CD4-positive, alpha-beta T cell treated with Interleukin-12 subunit alpha and Interleukin-12 subunit beta, for 1 hour (primary cell): ENCODE measurements around the gene WARS2.

ENCODE experiments used
- DNase-seq: peaks from one replicate; pipeline ENCODE4 v3.0.0-alpha.2; 2020

WARS2 gene

DNA sequence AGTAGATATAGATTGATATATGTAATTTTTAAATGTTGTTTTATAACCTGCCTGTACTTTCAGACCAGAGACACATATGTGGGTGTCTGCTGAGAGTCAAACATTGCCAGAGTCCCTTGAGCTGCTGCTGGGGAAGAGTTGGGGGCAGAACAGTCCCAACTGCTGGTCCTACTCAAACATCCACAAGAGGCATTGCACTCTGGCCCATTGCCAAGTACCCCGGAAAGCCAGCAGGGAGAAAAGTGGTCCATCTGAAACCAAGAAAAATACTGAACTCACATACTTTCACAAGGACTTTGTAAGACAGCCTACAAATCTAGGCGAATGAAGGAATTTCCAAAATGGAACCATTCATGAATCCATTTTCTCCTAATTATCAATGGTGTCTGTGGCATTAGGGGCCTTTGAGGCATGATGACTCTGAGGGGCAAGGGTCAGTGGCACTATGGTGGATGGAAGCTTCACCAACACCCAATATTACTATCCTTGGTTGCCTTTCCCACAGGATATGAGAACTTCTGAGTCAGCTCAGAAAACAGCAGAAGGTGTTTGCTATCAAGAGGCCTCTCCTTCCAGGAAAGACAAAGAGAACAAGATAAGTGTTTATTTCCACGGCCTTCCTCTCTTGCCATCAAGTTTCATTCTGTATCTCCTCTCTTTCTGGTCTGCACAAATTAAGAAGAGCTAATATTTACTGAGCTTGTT lies 145.0 kb downstream of the WARS2 start:
- DNase-seq = no peak

DNA sequence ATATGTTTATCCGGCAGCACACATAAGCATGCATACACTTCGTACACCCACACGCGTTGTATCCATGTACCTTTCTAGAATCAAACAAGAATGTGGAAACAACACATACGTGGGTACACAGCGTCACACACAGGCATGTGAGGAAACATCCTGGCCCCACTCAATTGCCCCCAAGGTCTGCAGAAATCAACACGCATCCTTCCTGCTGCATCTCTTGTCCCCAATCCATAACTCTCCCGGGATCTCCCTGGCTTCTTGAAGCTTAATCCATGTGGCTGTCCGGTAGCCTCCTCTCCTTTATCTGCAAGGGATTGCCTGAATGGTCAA lies 146.8 kb downstream of the WARS2 start:
- DNase-seq = no peak

GRCh38 chr1:118992868-118993699 lies 147.4 kb downstream of the WARS2 start:
- DNase-seq = no peak

- no peak for DNase-seq
Measured at GRCh38 chr1:118992237-118992825, 148.1 kb downstream of the WARS2 start.

- DNase-seq = no peak
Measured at GRCh38 chr1:118991448-118991847, 149.0 kb downstream of the WARS2 start.

GRCh38 chr1:118990513-118991152 lies 149.8 kb downstream of the WARS2 start:
- DNase-seq = no peak

DNA sequence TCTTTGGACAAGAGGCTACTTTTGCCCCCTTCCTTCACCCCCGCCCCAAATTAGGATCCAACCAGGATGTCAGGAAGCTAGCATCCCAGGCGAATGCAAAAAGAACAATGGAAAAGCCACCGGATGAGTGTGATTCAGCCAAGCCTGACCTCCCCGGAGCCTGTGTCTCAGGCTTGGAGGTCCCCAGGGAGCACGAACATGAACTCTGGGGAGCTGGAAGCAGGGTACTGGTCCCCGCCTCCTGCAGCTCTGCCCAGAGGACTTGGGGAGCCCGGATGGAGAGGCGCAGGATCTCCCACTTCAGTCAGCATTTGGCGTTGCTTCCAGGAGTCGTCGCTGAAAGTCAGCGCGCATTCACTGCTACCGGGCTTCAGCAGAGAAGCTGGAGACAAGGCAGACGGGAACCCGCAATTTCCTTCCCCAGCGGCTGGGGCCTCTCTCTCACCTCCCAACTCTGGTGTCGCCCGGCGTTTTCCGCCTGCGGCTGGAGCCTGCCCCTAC lies 150.5 kb downstream of the WARS2 start:
- no peak for DNase-seq

- no peak for DNase-seq
Measured at GRCh38 chr1:118989006-118989815, 151.2 kb downstream of the WARS2 start.

DNA sequence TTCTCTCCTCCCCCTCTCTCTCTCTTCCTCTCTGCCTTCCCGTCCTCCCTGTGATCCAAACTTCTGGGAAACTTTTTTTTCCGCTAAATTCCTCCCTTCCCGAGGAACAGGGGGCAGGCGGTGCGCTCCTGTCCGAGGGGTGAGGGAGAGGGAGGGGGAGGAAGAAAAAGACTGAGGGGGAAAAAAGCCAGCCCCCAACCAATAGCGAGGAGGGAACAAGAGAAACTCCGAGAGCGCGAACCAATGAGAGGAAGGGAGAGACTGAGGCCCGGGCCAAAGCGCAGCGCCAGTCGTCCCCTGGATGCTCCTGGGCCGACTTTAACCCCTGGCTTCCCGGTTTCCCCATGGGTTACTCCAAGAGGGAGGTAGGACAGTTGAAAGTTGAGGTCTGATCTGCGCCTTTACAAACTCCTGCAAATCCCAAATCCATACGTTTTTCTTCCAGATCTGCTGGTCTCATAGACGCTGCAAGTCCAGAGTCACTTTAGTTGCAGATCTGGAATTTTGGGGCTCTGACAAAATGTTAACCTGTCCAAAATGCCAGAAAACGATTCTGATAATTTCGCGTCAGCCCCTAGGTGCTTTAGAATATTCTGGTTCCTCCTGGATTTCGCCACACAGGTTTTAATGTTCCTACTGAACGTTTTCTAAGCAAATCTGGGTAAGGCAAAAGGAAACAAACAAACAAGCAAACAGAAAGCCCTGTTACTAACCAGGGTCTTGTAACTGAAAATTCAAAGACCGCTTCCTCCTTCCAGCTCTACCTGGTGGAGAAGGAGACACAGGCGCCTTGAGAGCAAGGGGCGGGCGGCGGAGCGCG lies 152.1 kb downstream of the WARS2 start, which contains the start of gene TBX15:
TSS of gene TBX15 (minus strand) at position 158 of the 820 bp plus-strand sequence. CDS start 548 bp downstream, outside the sequence.
- DNase-seq = no peak

DNA sequence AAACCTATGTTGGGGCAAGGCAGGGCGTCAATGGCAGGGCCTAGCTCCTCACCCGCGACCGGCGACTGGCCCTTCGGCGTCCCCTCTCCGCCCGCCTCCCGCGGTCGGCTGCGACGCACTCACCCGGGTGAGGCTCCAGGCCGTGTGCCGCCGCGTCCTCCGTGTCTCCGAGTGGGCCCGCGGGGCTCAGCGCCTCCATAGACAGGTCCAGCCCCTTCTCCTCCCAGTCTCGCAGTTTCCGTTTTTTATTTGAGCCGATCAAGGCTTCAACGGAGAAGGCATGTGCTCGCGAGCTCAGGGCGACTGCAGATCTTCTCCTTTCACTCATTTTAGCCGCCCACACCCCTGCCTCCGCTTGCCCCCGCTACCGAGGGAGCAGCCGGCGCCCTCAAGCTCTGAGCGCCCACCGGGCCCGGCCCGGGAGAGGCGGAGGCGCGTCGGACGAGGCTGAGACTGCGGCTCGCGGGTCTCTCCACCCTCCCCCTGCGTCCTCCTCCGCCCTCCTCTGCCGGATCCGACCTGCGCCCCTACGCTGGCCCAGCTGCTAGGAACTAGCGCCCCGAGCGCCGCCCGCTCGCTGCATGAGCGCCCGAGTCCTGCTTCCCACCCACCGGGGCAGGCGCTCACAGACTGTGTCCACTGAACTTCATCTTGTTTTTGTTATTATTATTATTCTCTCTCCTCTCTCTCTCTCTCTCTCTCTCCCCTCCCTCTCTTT lies 152.8 kb downstream of the WARS2 start:
- DNase-seq = no peak

GRCh38 chr1:118986555-118987467 lies 153.6 kb downstream of the WARS2 start:
- DNase-seq = no peak

DNA sequence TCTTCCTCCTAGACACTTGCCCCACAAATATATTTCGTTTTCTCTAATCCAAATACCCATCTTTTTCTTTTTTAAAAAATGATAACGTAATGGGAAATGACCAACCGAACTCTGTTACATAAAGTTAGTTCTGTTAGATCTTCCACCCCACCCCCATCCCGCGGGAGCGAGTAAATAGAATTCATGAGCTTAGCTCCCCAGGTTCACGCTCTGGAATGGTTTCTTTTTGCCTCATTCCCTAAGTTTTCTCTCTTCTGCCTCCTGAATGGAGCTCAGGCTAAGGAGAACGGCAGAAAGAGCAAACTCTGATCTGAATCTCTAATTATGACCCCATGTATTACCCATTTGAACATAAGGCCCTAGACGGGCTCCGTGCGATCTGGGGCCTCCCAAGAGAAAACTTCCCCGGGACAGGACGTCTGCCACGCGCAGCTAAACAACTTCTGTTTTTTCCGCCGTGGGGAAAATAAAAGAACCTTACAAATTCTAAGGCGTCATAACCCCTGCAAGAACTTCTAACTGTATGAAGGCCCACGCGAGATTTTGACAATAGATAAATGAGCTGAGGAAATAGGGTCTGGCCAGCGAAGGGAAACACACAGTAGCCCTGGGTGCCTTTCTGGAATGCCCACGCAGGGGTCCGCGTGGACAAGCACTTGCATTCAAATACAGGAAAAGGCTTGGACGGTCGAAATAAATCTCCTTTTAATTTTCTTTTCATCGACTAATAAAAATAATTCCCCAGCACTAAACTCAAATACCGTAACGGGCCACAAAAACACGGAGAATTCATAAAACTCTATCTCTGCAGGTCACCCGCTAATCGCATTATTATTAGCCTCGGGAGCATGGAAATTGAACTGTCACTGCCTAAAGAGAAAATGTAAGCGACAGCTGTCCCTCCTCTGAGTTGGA lies 154.6 kb downstream of the WARS2 start:
- DNase-seq = no peak

- DNase-seq = no peak
Measured at GRCh38 chr1:118984722-118985639, 155.5 kb downstream of the WARS2 start.

GRCh38 chr1:118984086-118984721 lies 156.2 kb downstream of the WARS2 start:
- DNase-seq = no peak

GRCh38 chr1:118983558-118984041 lies 156.9 kb downstream of the WARS2 start:
- DNase-seq = no peak

DNA sequence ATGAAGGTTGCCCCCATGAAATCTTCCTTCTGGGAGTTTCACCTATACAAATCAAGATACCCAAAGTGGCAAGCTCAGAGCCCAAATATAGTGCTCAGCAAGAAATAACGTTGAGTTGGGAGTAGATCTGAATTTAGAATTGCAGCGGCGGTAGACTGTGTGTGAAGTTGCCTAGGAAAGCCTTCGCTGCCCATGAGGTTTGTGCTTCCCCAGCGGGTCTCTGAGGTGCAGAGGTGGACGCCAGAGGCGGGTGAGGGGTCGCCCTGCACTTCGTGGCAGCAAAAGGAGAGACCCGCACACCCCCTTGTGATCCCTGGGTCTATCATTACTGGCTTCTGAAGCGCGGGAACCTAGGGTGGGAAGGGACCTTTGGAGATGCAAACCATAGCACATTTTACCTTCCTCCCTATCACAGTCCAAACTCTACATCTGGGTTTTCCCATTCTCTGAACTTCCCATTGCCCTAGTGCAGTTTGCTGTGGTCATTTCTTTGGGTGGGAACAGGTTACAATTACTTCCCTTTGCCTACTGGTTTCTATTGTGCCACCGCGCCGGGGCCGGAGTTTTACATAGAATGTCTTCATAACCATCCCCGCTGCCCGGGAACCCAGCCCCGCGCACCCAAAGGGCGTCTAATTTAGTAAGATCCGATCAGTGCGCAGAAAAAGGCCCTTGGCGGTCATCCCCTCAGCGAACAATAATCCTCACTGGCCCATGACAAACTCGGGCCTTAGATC lies 157.5 kb downstream of the WARS2 start:
- no peak for DNase-seq
